ENCODE measurements around the gene ACP7.
"Not testable (repeated sequence)": the region's sequence is repeated elsewhere in the genome, so short reads cannot be mapped to it uniquely, and the experiment has no call there.

ACP7 gene

GRCh38 chr19:39106194-39106593 lies 22.0 kb downstream of the ACP7 start:
- no peak for DNase-seq (ENCODE audit: low read depth in 2 of 2)

- DNase-seq (ENCODE audit: low read depth in 2 of 2) = no peak
Observed at GRCh38 chr19:39109641-39110040, 25.5 kb downstream of the ACP7 start.

GRCh38 chr19:39110263-39110967 lies 26.2 kb downstream of the ACP7 start:
- peak; percentile 26 to 50 for DNase-seq (ENCODE audit: low read depth in 2 of 2)

GRCh38 chr19:39111593-39112199 lies 27.5 kb downstream of the ACP7 start:
- no peak for DNase-seq (ENCODE audit: low read depth in 2 of 2)

- no peak for DNase-seq (ENCODE audit: low read depth in 2 of 2)
Observed at GRCh38 chr19:39112338-39112890, 28.2 kb downstream of the ACP7 start.

DNA sequence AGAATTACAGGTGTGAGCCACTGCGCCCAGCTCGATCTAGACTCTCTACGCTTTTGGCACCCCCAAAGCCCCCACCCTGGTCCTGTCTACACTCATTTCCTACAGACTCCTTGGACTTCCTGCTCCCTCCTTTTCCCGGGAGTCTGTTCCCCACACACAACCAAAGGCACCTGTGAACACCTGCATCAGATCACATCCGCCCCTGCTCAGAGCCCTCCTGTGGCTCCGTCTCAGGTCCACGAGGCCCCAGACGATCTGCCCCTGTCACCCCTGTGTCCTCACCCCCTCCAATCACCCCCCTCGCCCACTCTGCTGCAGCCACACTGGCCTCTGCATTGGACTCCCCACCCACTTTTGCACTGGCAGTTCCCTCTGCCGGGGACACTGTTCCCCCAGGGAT lies 29.0 kb downstream of the ACP7 start:
- no peak for DNase-seq (ENCODE audit: low read depth in 2 of 2)

GRCh38 chr19:39115105-39115847 lies 31.1 kb downstream of the ACP7 start:
- no peak for DNase-seq (ENCODE audit: low read depth in 2 of 2)

DNA sequence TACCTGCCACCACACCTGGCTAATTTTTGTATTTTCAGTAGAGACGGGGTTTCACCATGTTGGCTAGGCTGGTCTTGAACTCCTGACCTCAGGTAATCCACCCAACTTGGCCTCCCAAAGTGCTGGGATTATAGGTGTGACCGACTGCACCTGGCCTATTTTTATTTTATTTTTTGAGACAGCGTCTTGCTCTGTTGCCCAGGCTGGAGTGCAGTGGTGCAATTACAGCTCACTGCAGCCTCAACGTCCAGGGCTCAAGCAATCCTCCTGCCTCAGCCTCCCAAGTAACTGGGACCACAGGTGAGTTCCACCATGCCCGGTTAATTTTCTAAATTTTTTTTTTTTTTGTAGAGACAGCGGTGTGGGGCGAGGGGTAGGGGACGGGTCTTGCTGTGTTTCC lies 32.9 kb downstream of the ACP7 start:
- DNase-seq (ENCODE audit: low read depth in 2 of 2) = not testable (repeated sequence)

DNA sequence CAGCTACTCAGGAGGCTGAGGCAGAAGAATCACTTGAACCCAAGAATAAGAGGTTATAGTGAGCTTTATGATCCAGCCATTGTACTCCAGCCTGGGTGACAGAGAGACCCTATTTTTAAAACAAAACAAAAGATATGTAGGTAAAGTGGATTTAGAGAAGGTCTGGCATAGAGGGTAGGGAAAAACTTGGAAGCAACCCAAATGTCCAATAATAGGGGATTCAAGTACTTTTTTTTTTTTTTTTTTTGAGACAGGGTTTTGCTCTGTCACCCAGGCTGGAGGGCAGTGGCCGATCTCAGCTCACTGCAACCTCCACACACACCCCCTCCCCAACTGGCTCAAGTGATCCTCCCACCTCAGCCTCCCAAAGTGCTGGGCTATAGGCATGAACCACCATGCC lies 35.7 kb downstream of the ACP7 start:
- DNase-seq (ENCODE audit: low read depth in 2 of 2) = no peak

DNA sequence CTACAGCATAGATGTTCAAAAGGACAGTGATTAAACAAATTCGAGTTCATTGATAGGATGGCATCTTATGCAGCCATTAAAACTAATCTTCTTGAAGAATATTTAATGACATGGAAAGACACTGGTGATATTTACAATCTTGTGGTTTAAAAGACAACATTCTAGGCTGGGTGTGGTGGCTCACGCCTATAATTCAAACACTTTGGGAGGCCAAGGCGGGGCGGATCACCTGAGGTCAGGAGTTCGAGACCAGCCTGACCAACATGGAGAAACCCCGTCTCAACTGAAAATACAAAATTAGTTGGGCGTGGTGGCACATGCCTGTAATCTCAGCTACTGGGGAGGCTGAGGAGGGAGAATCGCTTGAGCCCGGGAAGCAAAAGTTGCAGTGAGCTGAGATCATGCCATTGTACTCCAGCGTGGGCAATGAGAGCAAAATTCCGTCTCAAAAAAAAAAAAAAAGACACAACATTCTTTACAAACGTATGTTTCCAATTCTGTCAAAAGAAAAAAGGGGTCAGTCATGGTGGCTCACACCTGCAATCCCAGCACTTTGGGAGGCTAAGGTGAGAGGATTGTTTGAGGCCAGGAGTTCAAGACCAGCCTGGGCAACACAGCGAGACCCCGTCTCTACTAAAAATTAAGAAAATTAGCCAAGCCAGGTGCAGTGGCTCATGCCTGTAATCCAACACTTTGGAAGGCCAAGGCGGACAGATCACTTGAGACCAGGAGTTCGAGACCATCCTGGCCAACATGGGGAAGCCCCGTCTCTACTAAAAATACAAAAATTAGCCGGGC lies 39.0 kb downstream of the ACP7 start:
- no peak for DNase-seq (ENCODE audit: low read depth in 2 of 2)

GRCh38 chr19:39124136-39124764 lies 40.1 kb downstream of the ACP7 start:
- no peak for DNase-seq (ENCODE audit: low read depth in 2 of 2)

GRCh38 chr19:39125199-39125553 lies 41.0 kb downstream of the ACP7 start:
- DNase-seq (ENCODE audit: low read depth in 2 of 2) = no peak

DNA sequence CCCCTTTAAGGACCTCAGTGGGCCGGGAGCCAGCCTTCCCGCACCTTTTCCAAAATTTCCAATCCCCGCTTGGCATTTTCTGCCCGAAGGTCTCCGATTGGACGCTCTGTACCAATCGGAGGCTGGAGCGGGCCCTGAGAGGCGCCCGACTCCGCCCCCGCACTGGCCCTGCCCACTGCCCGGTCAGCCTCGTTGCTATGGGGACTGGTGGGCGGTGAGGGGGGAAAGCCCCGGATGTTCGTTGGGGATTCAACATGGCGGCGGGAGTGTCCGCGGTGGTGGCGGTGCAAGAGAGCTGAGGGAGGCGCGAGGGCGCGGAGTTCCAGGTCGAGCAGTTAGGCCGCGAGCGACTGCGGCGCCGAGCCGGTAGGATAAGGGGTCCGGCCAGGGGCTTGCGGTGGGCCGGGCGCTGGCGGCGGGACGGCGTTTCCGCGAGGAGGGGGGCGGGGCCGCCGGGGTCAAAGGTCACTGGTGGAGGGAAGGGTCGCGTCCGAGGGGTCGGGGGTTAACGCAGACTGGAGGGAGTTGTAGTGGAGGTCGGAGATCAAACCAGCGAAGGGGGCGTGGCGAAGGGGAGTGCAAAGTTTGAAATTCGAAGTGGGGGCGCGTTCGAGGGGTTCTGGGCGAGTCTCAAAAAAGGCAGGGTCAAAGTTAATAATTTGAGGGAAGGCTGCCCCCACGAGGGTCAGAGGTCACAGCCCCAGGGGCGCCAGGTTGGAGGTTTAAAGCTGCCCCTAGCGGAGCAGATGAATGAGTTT lies 41.6 kb downstream of the ACP7 start, which contains the start of gene PAK4:
Gene PAK4, plus strand, starts transcription at position 233 of the 758 bp plus-strand sequence. CDS start 43,768 bp downstream, outside the sequence.
- peak; percentile 97 to 98 for DNase-seq (ENCODE audit: low read depth in 2 of 2)

DNA sequence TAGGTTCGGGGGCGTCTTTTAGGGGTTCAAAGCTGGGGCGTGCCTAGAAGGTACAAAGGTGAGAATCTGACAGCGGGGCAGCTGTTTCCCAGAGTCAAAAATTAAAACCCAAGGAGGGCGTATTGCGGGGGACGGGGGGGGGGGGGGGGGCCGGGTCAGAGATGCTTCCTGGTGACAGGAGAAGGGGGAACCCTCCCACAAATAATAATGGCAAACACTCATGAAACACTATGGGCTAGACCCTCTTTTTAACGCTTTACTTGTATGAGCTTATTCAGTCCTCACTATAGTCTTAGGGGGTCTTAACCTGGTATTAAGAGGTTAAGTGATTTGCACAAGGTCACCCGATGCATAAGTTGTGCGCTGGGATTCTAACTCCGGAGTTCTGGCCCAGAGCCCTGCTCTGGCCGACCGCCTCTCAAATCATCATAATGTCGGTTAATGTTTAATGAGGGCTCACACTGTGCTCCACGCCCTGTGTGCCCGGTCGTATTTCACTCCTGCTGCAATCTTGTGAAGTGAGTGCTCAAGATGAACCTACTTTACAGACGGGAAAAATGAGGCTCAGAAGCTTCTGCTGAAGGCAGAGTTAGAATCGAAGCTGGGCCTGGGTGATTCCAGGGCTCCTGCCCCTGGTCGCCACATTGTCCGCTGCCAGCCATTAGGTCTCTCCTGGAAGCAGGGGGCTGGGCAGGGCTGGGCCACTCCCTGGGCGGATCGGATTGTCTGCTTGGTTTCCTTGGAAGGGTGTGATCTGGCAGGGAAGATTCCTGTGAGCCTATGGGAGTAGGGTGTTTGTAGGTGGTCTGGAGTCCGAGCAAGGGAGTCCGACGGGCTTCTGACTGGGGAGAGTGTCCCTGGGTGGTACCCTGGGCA lies 42.4 kb downstream of the ACP7 start:
- DNase-seq (ENCODE audit: low read depth in 2 of 2) = no peak

DNA sequence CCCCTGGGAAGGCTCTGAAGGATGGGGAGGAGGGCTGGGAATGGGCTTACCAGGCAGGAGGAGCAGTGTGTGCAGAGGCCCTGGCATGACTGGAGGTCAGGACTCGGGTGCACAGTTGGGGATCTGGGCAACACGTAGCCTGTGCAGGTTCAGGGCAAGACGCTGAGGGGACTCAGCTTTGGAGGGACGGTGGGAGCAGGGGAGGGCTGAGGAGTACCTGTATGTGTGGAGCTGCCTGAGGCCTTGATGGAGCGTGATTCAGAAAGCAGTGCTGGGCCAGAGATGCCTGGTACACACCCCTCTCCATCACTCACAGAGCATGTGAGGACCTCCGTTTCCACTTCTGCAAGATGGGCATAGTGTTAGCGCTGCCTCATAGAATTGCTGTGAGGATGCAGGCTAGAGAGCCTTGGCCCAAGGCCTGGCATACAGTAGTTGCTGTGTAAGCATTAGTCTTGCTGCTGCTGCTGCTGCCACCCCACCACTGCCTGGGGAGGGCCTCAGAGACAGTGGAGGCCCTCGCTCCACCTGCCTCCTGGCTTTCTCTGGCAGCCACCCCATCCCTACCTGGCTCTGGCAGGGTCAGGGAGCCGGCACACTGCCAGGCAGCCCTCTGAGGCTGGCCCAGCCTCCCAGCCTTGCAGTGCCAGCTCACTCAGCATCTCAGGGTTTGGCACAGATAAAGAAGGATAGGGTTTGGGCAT lies 43.8 kb downstream of the ACP7 start:
- DNase-seq (ENCODE audit: low read depth in 2 of 2) = no peak

DNA sequence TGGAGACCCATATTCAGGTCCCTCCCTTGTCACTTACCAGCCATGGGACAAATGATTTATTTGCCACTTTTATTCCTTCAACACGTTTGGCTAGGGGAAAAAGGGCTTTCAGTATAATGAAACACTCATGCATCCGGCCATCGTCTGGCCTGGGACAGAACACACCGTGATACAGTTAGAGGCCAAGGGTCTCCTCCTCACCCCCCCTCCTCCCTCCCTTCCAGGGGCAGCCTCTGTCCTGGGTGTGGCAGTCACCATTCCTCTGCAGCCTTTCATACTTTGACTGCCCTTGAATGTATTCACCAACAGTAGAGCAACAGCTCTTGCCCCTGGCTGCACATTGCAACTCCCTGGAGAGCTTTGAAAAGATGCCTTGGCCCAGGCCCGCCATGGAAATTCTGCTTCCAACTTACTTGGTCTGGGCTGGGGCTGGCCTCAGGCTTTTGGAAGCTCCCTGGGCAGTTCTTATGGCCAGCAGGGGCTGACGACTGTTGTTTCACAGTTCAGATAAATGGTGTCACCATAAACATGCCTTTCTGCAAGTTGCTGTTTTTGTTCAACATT lies 44.4 kb downstream of the ACP7 start:
- no peak for DNase-seq (ENCODE audit: low read depth in 2 of 2)

- no peak for DNase-seq (ENCODE audit: low read depth in 2 of 2)
Observed at GRCh38 chr19:39129116-39129515, 44.9 kb downstream of the ACP7 start.
